Activated CD4-positive, alpha-beta T cell treated with anti-CD3 and anti-CD28 coated beads, Interleukin-2, amount 10 ng/mL, durations not matched to agents 7 days and 5 days (primary cell): ENCODE measurements around the gene FLNB. TPM values are rescaled to one million over a fixed set of nuclear protein-coding genes. Genes with fewer than 3 reads are reported as not detected.

Experiments used
- CTCF ChIA-PET: fragments of 350-600 bp; sonication (Branson Sonifier 250); formaldehyde crosslinking; loops from one replicate; lab custom pipeline; 2021; ENCODE audit warnings: antibody characterized with exemption; lab: Charles Lee
- POLR2A ChIA-PET: fragments of 350-600 bp; sonication (Branson Sonifier 250); formaldehyde crosslinking; loops from one replicate; lab custom pipeline; 2021; ENCODE audit warnings: antibody characterized with exemption; lab: Charles Lee
- DNase-seq: peaks from one replicate; pipeline ENCODE4 v3.0.0-alpha.2; 2020
- H3K27ac Mint-ChIP-seq: one replicate; pipeline ENCODE4 v1.8.0; 2021; ENCODE audit warnings: mild to moderate bottlenecking, moderate library complexity, mixed read lengths
- H3K27me3 Mint-ChIP-seq: one replicate; pipeline ENCODE4 v1.8.0; 2021; ENCODE audit warnings: mixed read lengths
- H3K36me3 Mint-ChIP-seq: one replicate; pipeline ENCODE4 v1.8.0; 2021; ENCODE audit warnings: low read depth, mixed read lengths
- H3K4me1 Mint-ChIP-seq: one replicate; pipeline ENCODE4 v1.8.0; 2021; ENCODE audit warnings: mixed read lengths
- H3K4me3 Mint-ChIP-seq: one replicate; pipeline ENCODE4 v1.8.0; 2021; ENCODE audit warnings: mild to moderate bottlenecking, moderate library complexity, mixed read lengths
- H3K9me3 Mint-ChIP-seq: one replicate; pipeline ENCODE4 v1.8.0; 2021; ENCODE audit warnings: mixed read lengths
- total RNA-seq, 2 experiments: library from RNA; stranded (reverse); gene quantifications; one replicate each; pipeline ENCODE4 v1.2.3, GENCODE V29; 2021

FLNB gene
- total RNA-seq, 2 experiments from 2014 or later: 27.2 to 28.1 TPM

DNA sequence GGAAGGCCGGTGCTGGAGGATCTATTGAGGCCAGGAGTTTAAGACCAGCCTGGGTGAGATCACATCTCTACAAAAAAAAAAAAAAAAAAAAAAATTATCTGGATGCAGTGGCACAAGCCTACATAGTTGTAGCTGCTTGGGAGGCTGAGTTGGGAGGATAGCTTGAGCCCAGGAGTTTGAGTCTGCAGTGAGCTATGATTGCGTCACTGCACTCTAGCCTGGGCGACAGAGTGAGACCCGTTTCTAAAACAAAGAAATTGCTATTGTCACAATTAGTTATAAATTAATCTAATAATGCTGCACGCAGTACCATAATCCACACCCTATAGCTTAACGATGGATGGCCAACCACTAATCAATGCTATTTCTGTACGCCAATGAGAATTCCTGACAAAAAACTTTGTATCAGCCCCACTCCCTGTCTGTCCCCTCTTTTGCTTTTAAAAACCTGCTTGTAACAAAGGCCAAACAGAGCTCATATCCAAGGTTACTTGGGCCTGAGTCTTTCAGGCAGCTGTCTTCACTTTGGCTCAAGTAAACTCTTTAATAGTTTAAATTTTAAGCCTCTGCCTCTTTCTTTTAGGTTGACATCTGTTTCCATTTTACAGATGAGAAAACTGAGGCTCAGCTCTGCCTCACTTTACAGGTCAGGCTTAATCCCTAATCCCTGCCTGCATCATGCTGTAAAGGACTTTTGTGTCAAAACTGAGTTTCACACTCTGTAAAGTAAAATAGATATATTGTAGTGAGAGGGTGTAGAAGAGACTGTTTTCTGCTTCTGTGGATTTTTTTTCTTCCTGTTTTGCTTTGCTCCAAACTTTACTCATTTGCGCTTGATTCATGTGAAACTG is 10.9 kb downstream of the FLNB start:
- H3K4me3 Mint-ChIP-seq: no peak overlapping the region
- ChIA-PET CTCF (interaction anchor here (0.5 to 2.1 kb wide), 8 partner anchors 8 to 163 kb away, joined by 3 to 7 read pairs (median 4); no protein-coding TSS in a partner anchor), POLR2A (no interaction called here)
- H3K9me3 Mint-ChIP-seq: no peaks in the 10 kb centered on the region
- H3K27me3 Mint-ChIP-seq: no peaks in the 10 kb centered on the region
- peaks cover 29% of the 10 kb centered on the region for H3K4me1 Mint-ChIP-seq
- DNase-seq: no peak
- H3K36me3 Mint-ChIP-seq: no peaks in the 10 kb centered on the region
- no peak overlapping the region for H3K27ac Mint-ChIP-seq

DNA sequence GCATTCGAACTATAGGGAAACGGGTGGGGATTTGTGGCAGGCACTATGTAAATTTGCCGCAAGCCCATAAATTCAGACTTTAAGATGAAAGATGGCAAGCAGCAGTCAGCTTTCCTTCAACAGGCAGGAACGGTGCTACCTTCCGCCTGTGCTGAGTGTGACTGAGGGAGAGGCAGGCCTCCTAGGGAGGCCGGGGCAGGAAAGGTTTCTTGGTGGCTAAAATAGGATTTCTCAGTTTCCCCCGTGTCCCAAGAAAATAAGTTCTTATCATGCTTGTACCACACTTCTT is 12.5 kb downstream of the FLNB start:
- Mint-ChIP-seq H3K27ac (no peak overlapping the region), H3K36me3 (no peaks in the 10 kb centered on the region), H3K9me3 (no peaks in the 10 kb centered on the region), H3K4me1 (peaks cover 29% of the 10 kb centered on the region), H3K4me3 (no peak overlapping the region), H3K27me3 (no peaks in the 10 kb centered on the region)
- DNase-seq: no peak
- ChIA-PET CTCF (interaction anchor here (0.6 to 2.1 kb wide), 3 partner anchors 9 to 79 kb away, joined by 3 to 7 read pairs (median 3); no protein-coding TSS in a partner anchor), POLR2A (no interaction called here)

DNA sequence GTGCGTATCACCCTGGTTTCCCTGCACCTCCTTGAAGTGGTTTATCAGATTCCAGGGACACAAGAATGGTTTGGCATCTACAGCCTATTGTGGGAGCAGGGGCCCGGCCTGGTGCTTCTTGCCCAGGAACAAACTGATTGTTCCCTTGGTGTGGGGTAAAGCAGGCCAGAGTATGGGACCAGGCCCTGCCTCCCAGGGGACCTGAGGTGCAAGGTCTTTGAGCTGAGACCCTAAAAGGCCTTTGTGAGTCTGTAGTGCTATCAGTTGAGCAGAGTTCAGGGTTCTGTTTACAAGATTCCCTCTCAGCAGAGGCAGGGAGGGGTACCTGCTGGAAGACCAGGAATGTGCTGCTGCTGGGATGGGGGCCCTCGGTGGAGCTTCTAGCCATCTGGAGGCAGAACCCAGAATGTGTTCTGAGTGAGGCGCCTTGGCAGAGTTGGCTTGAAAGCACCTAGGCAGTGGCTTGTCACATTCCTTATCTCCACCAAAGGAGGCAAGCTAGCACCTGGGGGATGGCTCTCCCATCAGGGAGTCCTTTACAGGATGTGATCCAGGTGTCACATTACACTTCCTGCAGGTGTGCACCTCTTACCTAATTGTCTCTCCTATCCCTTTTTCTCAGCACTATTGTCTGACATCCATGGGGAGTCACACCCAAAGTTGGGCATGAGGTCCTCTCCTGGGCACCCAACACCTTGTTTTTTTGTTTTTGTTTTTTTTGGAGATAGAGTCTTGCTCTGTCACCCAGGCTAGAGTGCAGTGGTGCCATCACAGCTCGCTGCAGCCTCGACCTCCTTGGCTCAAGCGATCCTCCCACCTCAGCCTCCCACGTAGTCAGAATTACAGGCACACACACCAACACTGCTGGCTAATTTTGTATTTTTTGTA is 13.1 kb downstream of the FLNB start:
- peak overlapping the region; percentile 54 for H3K27ac Mint-ChIP-seq
- no peaks in the 10 kb centered on the region for H3K9me3 Mint-ChIP-seq
- H3K4me1 Mint-ChIP-seq: peaks cover 31% of the 10 kb centered on the region
- no peak for DNase-seq
- no peaks in the 10 kb centered on the region for H3K36me3 Mint-ChIP-seq
- CTCF ChIA-PET: interaction anchor here (0.6 kb wide), 1 partner anchor 80 kb away, joined by 3 read pairs; no protein-coding TSS in a partner anchor
- POLR2A ChIA-PET: no interaction called here
- no peak overlapping the region for H3K4me3 Mint-ChIP-seq
- H3K27me3 Mint-ChIP-seq: no peaks in the 10 kb centered on the region

DNA sequence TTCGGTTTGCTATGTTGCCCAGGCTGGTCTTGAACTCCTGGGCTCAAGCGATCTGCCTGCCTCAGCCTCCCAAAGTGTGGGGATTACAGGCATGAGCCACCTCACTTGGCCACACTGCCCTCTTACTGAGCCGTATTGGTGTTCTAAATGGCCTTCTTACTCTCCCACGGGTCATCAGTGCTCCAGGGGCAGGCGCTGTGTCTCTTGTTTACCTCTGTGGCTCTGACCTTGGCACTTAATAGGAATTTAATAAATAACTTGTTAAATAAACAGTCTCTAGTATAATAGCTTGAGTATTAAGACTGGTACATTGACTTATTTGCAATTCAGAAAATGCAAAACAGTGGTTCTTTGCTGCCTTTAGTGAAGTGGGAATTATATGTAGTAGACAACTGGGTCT is 13.7 kb downstream of the FLNB start:
- Mint-ChIP-seq H3K4me1 (peaks cover 31% of the 10 kb centered on the region), H3K27me3 (no peaks in the 10 kb centered on the region), H3K36me3 (no peaks in the 10 kb centered on the region), H3K4me3 (no peak overlapping the region), H3K27ac (peak overlapping the region; percentile 54), H3K9me3 (no peaks in the 10 kb centered on the region)
- ChIA-PET POLR2A (interaction anchor here (0.7 kb wide), 1 partner anchor 10 kb away, joined by 3 read pairs; no protein-coding TSS in a partner anchor), CTCF (no interaction called here)
- DNase-seq: no peak

DNA sequence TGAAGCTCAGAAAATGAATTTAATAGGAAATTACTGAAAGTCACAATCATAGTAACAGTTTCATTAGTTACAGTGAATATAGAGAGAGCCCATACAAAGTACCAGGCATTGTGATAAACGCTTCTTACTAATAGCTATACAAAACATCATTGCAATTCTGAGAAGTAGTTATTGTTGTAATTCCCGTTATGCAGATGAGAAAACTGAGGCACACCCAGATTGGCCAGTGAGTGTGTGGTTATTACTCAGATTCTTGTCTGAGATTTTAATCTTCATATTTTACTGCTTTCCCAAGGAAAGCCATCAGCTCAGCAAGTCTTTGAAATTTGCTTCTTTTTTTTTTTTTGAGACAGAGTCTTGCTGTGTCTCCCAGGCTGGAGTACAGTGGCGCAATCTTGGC is 14.3 kb downstream of the FLNB start:
- DNase-seq: no peak
- CTCF ChIA-PET: interaction anchor here (0.6 kb wide), 1 partner anchor 113 kb away, joined by 3 read pairs; no protein-coding TSS in a partner anchor
- Mint-ChIP-seq H3K4me3 (no peak overlapping the region), H3K27ac (no peak overlapping the region), H3K9me3 (no peaks in the 10 kb centered on the region), H3K4me1 (peaks cover 31% of the 10 kb centered on the region), H3K27me3 (no peaks in the 10 kb centered on the region), H3K36me3 (no peaks in the 10 kb centered on the region)
- POLR2A ChIA-PET: interaction anchor here (0.7 kb wide), 1 partner anchor 10 kb away, joined by 3 read pairs; no protein-coding TSS in a partner anchor

DNA sequence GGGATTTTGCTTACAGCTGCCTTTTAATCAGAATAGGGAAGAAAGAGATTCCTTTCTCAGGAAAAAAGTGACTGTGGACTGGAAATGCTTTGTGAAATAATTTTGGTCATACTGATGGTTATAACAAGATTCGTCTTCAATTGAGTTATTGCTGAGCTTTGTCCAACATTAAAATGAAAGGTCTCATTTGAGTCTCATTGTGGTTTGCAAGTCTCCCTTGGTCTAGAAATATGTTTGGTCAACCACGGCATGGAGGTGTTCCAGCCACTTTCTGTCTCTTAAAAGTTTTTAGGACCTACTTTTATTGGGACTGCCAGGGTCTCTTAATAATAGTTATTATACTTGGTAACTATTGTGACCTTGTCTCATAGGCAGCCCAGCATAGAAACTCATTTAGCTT is 15.3 kb downstream of the FLNB start:
- H3K4me1 Mint-ChIP-seq: peaks cover 30% of the 10 kb centered on the region
- POLR2A ChIA-PET: no interaction called here

DNA sequence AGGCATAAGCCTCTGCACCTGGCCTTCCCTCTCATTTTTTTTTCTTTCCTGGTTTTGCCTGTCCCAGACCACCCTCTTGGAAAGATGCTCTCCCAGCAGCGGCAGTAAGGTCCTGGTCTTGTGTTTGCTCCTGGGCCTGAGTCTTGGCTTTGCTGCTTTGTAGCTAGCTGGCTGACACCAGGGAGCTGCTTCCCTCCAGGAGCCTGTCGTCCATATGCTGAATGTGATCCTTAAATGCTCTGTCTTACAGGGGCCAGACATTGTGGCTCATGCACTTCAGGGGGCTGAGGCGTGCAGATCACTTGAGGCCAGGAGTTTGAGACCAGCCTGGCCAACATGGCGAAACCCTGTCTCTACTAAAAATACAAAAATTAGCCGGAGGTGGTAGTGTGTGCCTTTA is 17.2 kb downstream of the FLNB start:
- Mint-ChIP-seq H3K36me3 (no peaks in the 10 kb centered on the region), H3K4me3 (no peak overlapping the region), H3K9me3 (no peaks in the 10 kb centered on the region), H3K27ac (peak overlapping the region; percentile 63), H3K4me1 (peaks cover 19% of the 10 kb centered on the region), H3K27me3 (no peaks in the 10 kb centered on the region)
- CTCF ChIA-PET: interaction anchor here (0.6 to 3.4 kb wide), 7 partner anchors 9 to 137 kb away, joined by 3 to 9 read pairs (median 3); no protein-coding TSS in a partner anchor
- POLR2A ChIA-PET: interaction anchor here (0.7 kb wide), 1 partner anchor 248 kb away, joined by 4 read pairs; no protein-coding TSS in a partner anchor
- DNase-seq: no peak

More for the DNA sequence above, 15.3 kb downstream of the FLNB start:
- no peak for DNase-seq
- H3K27me3 Mint-ChIP-seq: no peaks in the 10 kb centered on the region
- H3K36me3 Mint-ChIP-seq: no peaks in the 10 kb centered on the region
- CTCF ChIA-PET: interaction anchor here (0.7 to 1.3 kb wide), 2 partner anchors 18 to 20 kb away, joined by 3 read pairs; no protein-coding TSS in a partner anchor
- H3K4me3 Mint-ChIP-seq: no peak overlapping the region
- no peak overlapping the region for H3K27ac Mint-ChIP-seq
- no peaks in the 10 kb centered on the region for H3K9me3 Mint-ChIP-seq

DNA sequence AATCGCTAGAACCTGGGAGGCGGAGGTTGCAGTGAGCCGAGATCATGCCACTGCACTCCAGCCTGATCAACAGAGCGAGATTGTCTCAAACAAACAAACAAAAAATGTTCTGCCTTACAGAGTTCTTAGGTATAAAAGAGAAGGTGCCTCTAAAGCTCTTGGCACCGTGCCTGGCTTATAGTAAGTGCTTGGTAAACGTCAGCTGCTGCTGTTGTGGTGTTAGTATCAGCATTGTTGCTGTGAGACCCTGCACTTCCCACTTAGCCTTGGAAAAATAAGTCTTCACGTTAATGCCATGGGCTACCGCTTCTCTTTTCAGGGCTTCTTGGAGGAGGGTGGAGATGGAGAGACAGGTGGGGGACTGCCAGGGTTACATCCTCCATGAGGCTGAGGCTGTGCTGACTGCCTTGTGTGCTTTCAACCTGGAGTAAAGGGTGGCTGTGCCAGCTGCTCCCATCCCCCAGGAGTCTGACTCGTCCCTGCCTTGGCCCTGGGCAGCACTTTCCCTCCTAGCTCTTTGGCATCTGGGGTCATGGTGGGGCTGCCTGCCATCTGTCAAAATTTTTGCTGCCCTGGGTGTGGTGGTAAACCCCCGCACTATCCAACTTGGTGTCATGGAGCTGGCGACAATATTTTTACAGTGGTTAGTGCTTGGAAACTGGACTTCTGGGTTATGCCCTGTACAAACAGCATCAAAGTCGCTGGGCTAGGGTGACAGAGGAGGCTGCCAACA is 17.8 kb downstream of the FLNB start:
- peaks cover 19% of the 10 kb centered on the region for H3K4me1 Mint-ChIP-seq
- no peak for DNase-seq
- no peaks in the 10 kb centered on the region for H3K27me3 Mint-ChIP-seq
- ChIA-PET POLR2A (no interaction called here), CTCF (interaction anchor here (0.6 to 3.4 kb wide), 5 partner anchors 9 to 136 kb away, joined by 3 to 9 read pairs (median 4); no protein-coding TSS in a partner anchor)
- no peak overlapping the region for H3K4me3 Mint-ChIP-seq
- no peaks in the 10 kb centered on the region for H3K36me3 Mint-ChIP-seq
- no peaks in the 10 kb centered on the region for H3K9me3 Mint-ChIP-seq
- no peak overlapping the region for H3K27ac Mint-ChIP-seq

DNA sequence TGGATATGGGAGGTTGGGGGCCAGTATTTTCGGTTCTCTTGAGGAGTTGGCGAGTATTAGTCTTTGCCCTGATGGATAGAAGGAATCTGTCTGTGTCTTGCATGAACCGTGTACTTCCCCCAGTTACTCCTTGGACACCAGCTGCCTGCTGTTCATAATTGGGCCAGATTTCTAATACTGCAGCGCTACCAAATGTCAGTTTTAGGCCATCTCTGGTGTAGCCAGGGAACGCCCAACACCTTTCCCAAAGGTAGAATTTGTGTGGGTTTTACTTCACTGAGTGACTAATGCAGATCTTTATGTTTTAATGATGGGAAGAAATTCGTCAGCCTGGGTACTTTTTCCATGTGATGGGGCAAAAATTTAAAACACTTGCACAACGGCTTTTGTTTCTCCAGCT is 18.4 kb downstream of the FLNB start:
- DNase-seq: no peak
- Mint-ChIP-seq H3K4me3 (no peak overlapping the region), H3K9me3 (no peaks in the 10 kb centered on the region), H3K4me1 (peaks cover 17% of the 10 kb centered on the region), H3K36me3 (no peaks in the 10 kb centered on the region), H3K27ac (no peak overlapping the region), H3K27me3 (no peaks in the 10 kb centered on the region)
- CTCF ChIA-PET: interaction anchor here (1.3 to 3.4 kb wide), 2 partner anchors 9 to 12 kb away, joined by 3 to 9 read pairs; no protein-coding TSS in a partner anchor
- POLR2A ChIA-PET: no interaction called here

DNA sequence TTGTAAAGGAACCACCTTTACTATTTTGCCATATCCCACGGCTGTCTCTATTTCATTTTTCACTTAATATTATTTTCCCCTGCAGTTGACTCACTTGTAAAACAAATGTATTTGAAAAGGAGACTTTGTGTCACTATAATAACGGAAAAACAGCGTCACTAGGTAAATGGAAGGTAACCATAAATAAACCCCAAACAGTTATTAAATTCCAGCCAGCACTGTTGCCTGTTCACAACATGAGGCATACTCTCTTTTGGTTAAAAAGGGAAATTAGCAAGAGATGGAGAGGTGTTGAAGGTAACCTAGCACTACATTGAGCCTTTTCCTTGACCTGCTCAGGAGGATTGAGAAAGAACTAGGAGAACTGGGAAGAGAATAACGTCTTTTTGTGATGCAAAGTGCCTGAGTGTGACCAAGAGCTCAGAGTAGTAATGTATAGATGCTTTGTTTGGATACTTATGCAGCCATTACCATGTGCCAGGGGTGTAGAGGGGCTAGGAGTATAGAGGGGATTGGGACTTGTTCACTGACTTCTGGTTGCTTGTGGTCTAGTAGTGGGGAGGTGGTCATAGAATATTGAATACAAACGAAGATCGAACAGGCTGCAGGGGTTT is 19.6 kb downstream of the FLNB start:
- peaks cover 8% of the 10 kb centered on the region for H3K4me1 Mint-ChIP-seq
- H3K36me3 Mint-ChIP-seq: no peaks in the 10 kb centered on the region
- H3K27ac Mint-ChIP-seq: no peak overlapping the region
- DNase-seq: no peak
- ChIA-PET CTCF (interaction anchor here (1.0 to 1.3 kb wide), 2 partner anchors 10 to 13 kb away, joined by 3 to 4 read pairs; no protein-coding TSS in a partner anchor), POLR2A (no interaction called here)
- H3K9me3 Mint-ChIP-seq: no peaks in the 10 kb centered on the region
- H3K27me3 Mint-ChIP-seq: no peaks in the 10 kb centered on the region
- no peak overlapping the region for H3K4me3 Mint-ChIP-seq

DNA sequence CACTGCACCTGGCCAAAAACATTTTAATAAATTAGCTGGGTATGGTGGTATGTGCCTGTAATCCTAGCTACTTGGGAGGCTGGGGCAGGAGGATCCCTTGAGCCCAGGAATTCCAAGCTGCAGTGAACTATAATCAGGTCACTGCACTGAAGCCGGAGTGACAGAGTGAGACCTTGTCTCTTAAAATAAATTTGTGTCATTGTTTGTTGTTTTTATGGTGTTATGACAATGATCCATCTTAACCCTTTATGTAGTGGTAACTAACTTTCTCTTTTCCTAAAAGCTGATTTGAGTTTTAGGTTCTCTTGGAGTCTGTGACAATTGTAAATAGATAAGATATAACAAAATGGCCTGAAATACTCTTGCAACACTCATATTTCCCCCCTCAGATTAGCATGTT is 20.7 kb downstream of the FLNB start:
- no peak overlapping the region for H3K27ac Mint-ChIP-seq
- ChIA-PET CTCF (interaction anchor here (0.8 to 1.2 kb wide), 2 partner anchors 10 to 23 kb away, joined by 3 to 4 read pairs; no protein-coding TSS in a partner anchor), POLR2A (interaction anchor here (0.7 kb wide), 1 partner anchor 11 kb away, joined by 3 read pairs; no protein-coding TSS in a partner anchor)
- peaks cover 7% of the 10 kb centered on the region for H3K4me1 Mint-ChIP-seq
- H3K4me3 Mint-ChIP-seq: no peak overlapping the region
- H3K9me3 Mint-ChIP-seq: no peaks in the 10 kb centered on the region
- H3K27me3 Mint-ChIP-seq: no peaks in the 10 kb centered on the region
- DNase-seq: no peak
- H3K36me3 Mint-ChIP-seq: no peaks in the 10 kb centered on the region
